ENCODE measurements around the gene UBE3D. TPM values are rescaled to one million over a fixed set of nuclear protein-coding genes. Genes with fewer than 3 reads are reported as not detected.
"Not testable (repeated sequence)": the region's sequence is repeated elsewhere in the genome, so short reads cannot be mapped to it uniquely, and the experiment has no call there.

The UBE3D gene
- total and polyA plus RNA-seq, 9 donors = 5.9 to 13.5 (median 8.2) TPM

DNA sequence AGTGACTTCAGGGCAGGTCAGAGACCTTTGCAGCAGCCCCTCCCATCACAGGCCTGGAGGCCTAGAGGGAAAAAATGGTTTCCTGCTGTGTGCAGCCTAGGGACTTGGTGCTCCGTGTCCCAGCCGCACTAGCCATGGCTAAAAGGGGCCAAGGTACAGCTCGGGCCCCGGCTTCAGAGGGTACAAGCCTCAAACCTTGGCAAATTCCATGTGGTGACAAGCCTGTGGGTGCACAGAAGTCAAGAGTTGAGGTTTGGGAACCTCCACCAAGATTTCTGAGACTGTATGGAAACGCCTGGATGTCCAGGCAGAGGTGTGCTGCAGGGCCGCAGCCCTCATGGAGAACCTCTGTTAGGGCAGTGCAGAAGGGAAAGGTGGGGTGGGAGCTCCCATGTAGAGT, 34.0 kb downstream of the UBE3D start:
- no peaks in the 10 kb centered on the region for H3K4me1 ChIP-seq (ENCODE audit: control insufficient read depth, insufficient read depth, low read length)
- H3K36me3 ChIP-seq (ENCODE audit: control insufficient read depth, insufficient read depth, low read length) = peaks cover 11% of the 10 kb centered on the region
- no peak overlapping the region for H3K4me3 ChIP-seq (ENCODE audit: low read length)
- WGBS (ENCODE audit: insufficient coverage) = 100% methylated on average over 6 of the region's 6 CpGs
- H3K27ac ChIP-seq (ENCODE audit: low read length) = no peak overlapping the region
- DNase-seq = no peak
- peaks cover 12% of the 10 kb centered on the region for H3K9me3 ChIP-seq (replicated peaks; ENCODE audit: control insufficient read depth, low read depth, low read length)
- no peaks in the 10 kb centered on the region for H3K27me3 ChIP-seq (ENCODE audit: control insufficient read depth, insufficient read depth, low read length)

DNA sequence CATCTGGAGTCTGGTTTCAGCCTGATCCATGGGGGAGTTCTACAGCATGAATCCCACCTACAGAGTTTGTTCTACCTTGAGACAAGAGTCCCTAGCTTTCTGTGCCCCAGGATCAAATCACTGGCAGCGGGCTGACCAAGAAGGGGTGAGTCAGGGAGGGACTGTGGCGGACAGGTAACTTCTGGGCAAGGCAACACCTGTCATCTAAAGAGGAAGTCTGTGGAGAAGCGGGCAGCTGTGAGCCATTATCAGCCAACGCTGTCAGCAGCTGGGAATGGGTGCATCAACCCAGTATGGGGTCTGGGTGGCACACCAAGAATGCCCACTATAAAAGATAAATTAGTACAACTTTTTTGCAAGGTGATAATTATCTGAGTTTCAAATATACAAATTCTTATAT, 45.9 kb downstream of the UBE3D start:
- no peaks in the 10 kb centered on the region for H3K27me3 ChIP-seq (ENCODE audit: control insufficient read depth, insufficient read depth, low read length)
- no peak overlapping the region for H3K4me3 ChIP-seq (ENCODE audit: low read length)
- 94% methylated on average over 3 of the region's 4 CpGs for WGBS (ENCODE audit: insufficient coverage)
- H3K27ac ChIP-seq (ENCODE audit: low read length) = no peak overlapping the region
- H3K4me1 ChIP-seq (ENCODE audit: control insufficient read depth, insufficient read depth, low read length) = no peaks in the 10 kb centered on the region
- peaks cover 9% of the 10 kb centered on the region for H3K9me3 ChIP-seq (replicated peaks; ENCODE audit: control insufficient read depth, low read depth, low read length)
- peak; percentile 14 for DNase-seq
- H3K36me3 ChIP-seq (ENCODE audit: control insufficient read depth, insufficient read depth, low read length) = peaks cover 6% of the 10 kb centered on the region

DNA sequence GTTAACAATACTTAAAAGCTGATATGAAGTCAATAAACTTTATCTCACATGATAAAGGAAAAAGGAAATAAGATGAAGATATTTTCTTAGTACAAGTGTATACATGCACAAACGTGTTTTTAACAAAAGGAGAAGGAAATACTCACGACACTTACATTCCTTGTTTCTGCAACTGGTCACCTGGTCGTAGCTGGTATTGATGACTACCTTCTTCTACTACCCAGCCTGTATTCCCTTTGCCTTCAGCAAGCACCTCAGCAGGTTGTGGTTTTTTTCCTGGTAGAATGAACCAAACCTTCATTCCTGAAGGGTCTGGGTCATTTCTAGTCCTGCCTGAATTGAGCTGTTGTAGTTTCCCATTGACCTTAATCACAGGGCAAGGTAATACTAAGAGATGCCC, 54.5 kb downstream of the UBE3D start:
- not testable (repeated sequence) for H3K4me1 ChIP-seq (ENCODE audit: control insufficient read depth, insufficient read depth, low read length); H3K4me3 ChIP-seq (ENCODE audit: low read length); H3K27ac ChIP-seq (ENCODE audit: low read length); H3K27me3 ChIP-seq (ENCODE audit: control insufficient read depth, insufficient read depth, low read length); H3K9me3 ChIP-seq (replicated peaks; ENCODE audit: control insufficient read depth, low read depth, low read length); DNase-seq
- no CpG with 5 or more reads among the region's 3 CpGs for WGBS (ENCODE audit: insufficient coverage)
- peaks cover 12% of the 10 kb centered on the region for H3K36me3 ChIP-seq (ENCODE audit: control insufficient read depth, insufficient read depth, low read length)

DNA sequence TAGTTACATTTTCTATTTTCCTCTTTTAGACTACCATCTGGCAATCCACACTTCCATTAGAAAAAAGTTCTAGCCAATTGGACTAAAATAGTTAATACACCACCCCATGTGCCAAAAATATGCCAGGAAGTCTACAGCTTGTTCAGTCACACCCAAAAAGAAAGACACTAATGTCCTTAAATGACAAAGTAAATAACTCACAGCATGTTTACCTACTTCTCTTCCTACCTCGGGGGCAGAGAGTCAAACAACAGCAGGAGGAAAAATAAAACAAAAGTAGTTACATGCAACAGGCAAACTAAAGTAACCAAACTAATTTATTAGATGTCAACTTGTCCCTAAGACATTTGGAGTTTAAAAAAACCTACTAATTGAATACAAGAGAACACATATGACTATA, 57.0 kb downstream of the UBE3D start:
- no peak overlapping the region for H3K4me3 ChIP-seq (ENCODE audit: low read length)
- peaks cover 12% of the 10 kb centered on the region for H3K36me3 ChIP-seq (ENCODE audit: control insufficient read depth, insufficient read depth, low read length)
- H3K27ac ChIP-seq (ENCODE audit: low read length) = no peak overlapping the region
- H3K27me3 ChIP-seq (ENCODE audit: control insufficient read depth, insufficient read depth, low read length) = no peaks in the 10 kb centered on the region
- H3K4me1 ChIP-seq (ENCODE audit: control insufficient read depth, insufficient read depth, low read length) = no peaks in the 10 kb centered on the region
- no CpG with 5 or more reads among the region's 1 CpG for WGBS (ENCODE audit: insufficient coverage)
- no peak for DNase-seq
- no peaks in the 10 kb centered on the region for H3K9me3 ChIP-seq (replicated peaks; ENCODE audit: control insufficient read depth, low read depth, low read length)

DNA sequence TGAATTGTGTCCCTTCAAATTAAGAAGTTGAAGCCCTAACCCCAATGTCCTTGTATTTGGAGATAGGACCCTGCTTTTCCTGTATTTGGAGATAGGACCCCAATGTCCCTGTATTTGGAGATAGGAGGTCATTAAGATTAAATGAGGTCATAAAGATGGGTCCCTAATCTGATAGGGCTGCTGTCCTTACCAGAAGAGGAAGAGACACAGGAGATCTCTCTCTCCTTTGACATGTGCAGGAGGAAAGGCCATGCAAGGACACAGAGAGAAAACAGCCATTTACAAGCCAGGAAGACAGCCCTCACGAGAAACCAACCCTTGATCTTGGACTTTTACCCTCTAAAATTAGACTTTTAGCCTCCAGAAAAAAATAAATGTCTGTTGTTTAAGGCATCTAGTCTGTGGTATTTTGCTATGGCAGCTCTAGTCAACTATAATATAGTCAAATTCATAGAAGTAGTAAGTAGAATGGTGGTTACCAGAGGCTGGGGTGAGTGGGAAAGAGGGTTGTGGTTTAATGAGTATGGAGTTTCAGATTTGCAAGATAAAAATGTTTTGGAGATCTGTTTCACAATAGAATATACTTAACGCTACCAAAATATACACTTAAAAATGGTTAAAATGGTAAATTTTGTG, 59.3 kb downstream of the UBE3D start:
- DNase-seq = no peak
- Histone ChIP-seq H3K9me3 (replicated peaks; ENCODE audit: control insufficient read depth, low read depth, low read length) (no peaks in the 10 kb centered on the region), H3K4me1 (ENCODE audit: control insufficient read depth, insufficient read depth, low read length) (no peaks in the 10 kb centered on the region), H3K4me3 (ENCODE audit: low read length) (no peak overlapping the region), H3K27ac (ENCODE audit: low read length) (no peak overlapping the region), H3K27me3 (ENCODE audit: control insufficient read depth, insufficient read depth, low read length) (no peaks in the 10 kb centered on the region), H3K36me3 (ENCODE audit: control insufficient read depth, insufficient read depth, low read length) (no peaks in the 10 kb centered on the region)
- no CpG with 5 or more reads among the region's 2 CpGs for WGBS (ENCODE audit: insufficient coverage)

DNA sequence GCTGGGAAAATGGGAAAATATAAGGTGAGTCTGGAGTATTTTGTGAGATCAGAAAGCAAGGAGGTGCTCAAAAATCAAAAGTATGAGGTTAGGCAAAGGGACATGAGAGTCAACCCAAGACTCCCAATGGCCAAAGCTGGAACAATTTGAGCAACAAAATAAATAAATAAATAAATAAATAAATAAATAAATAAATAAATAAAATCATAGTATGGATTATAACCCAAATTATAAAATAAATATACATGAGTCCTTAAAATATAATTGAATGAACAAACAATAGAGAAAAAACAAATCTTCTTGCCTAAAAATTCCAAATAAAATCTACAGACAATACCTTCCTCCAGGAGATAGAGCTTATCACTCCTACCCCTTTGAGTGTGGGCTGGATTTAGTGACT, 69.5 kb downstream of the UBE3D start:
- H3K27ac ChIP-seq (ENCODE audit: low read length) = no peak overlapping the region
- no peaks in the 10 kb centered on the region for H3K36me3 ChIP-seq (ENCODE audit: control insufficient read depth, insufficient read depth, low read length)
- H3K4me1 ChIP-seq (ENCODE audit: control insufficient read depth, insufficient read depth, low read length) = no peaks in the 10 kb centered on the region
- H3K4me3 ChIP-seq (ENCODE audit: low read length) = no peak overlapping the region
- no peaks in the 10 kb centered on the region for H3K9me3 ChIP-seq (replicated peaks; ENCODE audit: control insufficient read depth, low read depth, low read length)
- DNase-seq = no peak
- no peaks in the 10 kb centered on the region for H3K27me3 ChIP-seq (ENCODE audit: control insufficient read depth, insufficient read depth, low read length)

DNA sequence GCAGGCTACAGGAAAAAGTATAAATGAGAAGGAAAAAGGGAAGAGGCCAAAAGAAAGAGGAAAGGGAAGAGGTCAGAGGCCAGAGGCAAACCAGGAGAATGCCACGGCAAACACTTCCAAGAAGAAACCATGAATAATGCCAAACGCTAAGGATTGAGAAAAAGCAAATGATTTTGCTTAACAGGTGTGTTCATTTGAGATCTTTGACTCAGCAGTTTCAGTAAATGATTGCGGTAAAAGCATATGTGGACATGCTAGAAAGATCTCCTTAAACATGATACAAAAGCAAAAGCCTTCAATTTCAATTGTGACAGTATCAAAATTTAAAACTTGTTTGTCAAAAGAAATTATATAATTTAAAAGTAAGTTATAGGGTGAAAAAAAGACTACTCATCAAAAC, 70.6 kb downstream of the UBE3D start:
- WGBS (ENCODE audit: insufficient coverage) = 67% methylated on average over 1 of the region's 3 CpGs
- H3K4me3 ChIP-seq (ENCODE audit: low read length) = no peak overlapping the region

DNA sequence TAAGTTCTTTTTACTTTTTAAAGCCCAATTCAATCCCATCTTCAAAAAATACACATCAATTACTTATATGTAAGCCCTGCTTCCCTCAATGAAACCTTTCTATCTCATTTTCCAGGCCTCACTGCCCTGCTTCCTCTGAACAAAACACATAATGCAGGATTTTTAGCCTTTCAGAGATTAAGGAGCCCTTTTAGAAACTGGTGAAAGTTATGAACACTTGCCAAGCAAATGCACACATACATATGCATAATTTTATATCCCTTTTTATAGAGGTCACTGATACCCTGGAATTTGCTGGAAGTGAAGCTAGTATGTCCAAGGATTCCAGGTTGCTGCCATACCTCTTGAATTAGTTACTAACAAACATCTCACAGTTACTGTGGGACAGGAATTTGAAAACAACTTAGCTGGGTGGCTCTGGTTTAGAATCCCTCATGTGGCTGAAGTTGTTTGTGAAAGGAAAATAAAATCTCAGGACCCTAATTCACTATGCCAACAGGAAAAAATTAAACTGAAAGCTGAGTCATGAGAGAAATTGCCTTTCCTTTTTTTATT, 75.8 kb downstream of the UBE3D start:
- H3K4me1 ChIP-seq (ENCODE audit: control insufficient read depth, insufficient read depth, low read length) = no peaks in the 10 kb centered on the region
- H3K36me3 ChIP-seq (ENCODE audit: control insufficient read depth, insufficient read depth, low read length) = no peaks in the 10 kb centered on the region
- H3K27ac ChIP-seq (ENCODE audit: low read length) = no peak overlapping the region
- DNase-seq = no peak
- no peaks in the 10 kb centered on the region for H3K9me3 ChIP-seq (replicated peaks; ENCODE audit: control insufficient read depth, low read depth, low read length)
- H3K27me3 ChIP-seq (ENCODE audit: control insufficient read depth, insufficient read depth, low read length) = no peaks in the 10 kb centered on the region
- no peak overlapping the region for H3K4me3 ChIP-seq (ENCODE audit: low read length)

More for the DNA sequence above, 70.6 kb downstream of the UBE3D start:
- H3K4me1 ChIP-seq (ENCODE audit: control insufficient read depth, insufficient read depth, low read length) = no peaks in the 10 kb centered on the region
- H3K27ac ChIP-seq (ENCODE audit: low read length) = no peak overlapping the region
- H3K27me3 ChIP-seq (ENCODE audit: control insufficient read depth, insufficient read depth, low read length) = no peaks in the 10 kb centered on the region
- H3K9me3 ChIP-seq (replicated peaks; ENCODE audit: control insufficient read depth, low read depth, low read length) = no peaks in the 10 kb centered on the region
- DNase-seq = no peak
- no peaks in the 10 kb centered on the region for H3K36me3 ChIP-seq (ENCODE audit: control insufficient read depth, insufficient read depth, low read length)

DNA sequence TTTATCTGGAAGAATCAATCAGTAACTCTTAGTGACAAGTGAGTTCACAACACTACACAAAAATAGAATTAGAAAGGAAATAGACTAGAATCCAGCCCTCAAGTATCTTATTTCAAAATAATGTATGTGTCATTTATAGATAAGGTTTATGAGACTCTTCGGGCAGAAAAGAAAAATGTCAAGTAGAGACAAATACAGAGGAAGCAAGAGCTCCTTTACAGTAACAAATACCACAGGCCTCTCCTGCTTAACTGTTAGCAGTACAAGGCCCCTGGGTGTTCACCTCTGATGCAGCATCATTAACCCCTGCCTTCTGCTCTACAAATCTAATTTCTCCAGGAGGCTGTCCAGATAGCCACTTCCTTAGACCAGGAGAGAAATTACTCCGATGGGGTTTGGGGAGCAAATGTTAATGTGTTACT, 76.7 kb downstream of the UBE3D start:
- no peak for DNase-seq
- no peaks in the 10 kb centered on the region for H3K36me3 ChIP-seq (ENCODE audit: control insufficient read depth, insufficient read depth, low read length)
- no peaks in the 10 kb centered on the region for H3K9me3 ChIP-seq (replicated peaks; ENCODE audit: control insufficient read depth, low read depth, low read length)
- no peak overlapping the region for H3K27ac ChIP-seq (ENCODE audit: low read length)
- no CpG with 5 or more reads among the region's 2 CpGs for WGBS (ENCODE audit: insufficient coverage)
- H3K27me3 ChIP-seq (ENCODE audit: control insufficient read depth, insufficient read depth, low read length) = no peaks in the 10 kb centered on the region
- no peak overlapping the region for H3K4me3 ChIP-seq (ENCODE audit: low read length)
- H3K4me1 ChIP-seq (ENCODE audit: control insufficient read depth, insufficient read depth, low read length) = no peaks in the 10 kb centered on the region

DNA sequence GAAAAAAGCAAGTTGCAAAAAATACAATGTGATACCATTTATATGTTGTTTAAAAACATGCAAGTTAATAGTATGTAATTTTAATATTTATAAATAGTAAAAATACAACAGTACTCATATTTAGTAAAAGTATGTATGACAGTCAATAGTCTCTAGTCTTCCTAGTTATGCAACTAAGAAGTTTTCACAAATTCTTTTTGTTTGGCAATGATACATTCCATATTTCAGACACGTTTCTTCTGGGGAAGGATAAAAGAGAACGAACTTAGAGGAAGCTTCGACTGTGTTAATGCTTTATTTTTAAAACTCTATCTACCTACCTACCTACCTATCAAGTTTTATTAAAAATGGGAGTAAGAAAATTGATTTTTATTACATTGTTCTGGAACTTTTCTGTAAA, 77.7 kb downstream of the UBE3D start:
- Histone ChIP-seq H3K9me3 (replicated peaks; ENCODE audit: control insufficient read depth, low read depth, low read length) (no peaks in the 10 kb centered on the region), H3K4me1 (ENCODE audit: control insufficient read depth, insufficient read depth, low read length) (no peaks in the 10 kb centered on the region), H3K36me3 (ENCODE audit: control insufficient read depth, insufficient read depth, low read length) (no peaks in the 10 kb centered on the region), H3K4me3 (ENCODE audit: low read length) (no peak overlapping the region), H3K27ac (ENCODE audit: low read length) (no peak overlapping the region), H3K27me3 (ENCODE audit: control insufficient read depth, insufficient read depth, low read length) (no peaks in the 10 kb centered on the region)
- no peak for DNase-seq
- no CpG with 5 or more reads among the region's 3 CpGs for WGBS (ENCODE audit: insufficient coverage)

DNA sequence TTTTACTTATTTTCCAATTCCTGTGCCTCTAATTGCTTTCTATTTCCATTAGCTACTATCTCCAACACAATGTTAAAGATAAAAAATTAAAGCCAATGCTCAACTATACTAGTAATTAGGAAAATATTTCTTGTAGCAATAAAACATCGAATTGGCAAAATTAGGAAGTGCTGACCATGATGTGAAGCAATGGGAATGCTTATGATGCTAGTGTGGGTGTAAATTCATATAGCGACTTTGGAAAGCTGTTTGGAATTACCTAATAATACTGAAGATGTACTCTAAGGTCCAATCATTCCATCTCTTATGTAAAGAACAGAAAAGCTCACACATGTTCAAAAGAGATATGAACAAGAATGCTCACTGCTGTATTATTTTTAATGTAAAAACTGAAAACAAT, 78.2 kb downstream of the UBE3D start:
- DNase-seq = no peak
- Histone ChIP-seq H3K9me3 (replicated peaks; ENCODE audit: control insufficient read depth, low read depth, low read length) (no peaks in the 10 kb centered on the region), H3K27ac (ENCODE audit: low read length) (no peak overlapping the region), H3K4me1 (ENCODE audit: control insufficient read depth, insufficient read depth, low read length) (no peaks in the 10 kb centered on the region), H3K27me3 (ENCODE audit: control insufficient read depth, insufficient read depth, low read length) (no peaks in the 10 kb centered on the region), H3K4me3 (ENCODE audit: low read length) (no peak overlapping the region), H3K36me3 (ENCODE audit: control insufficient read depth, insufficient read depth, low read length) (no peaks in the 10 kb centered on the region)
- WGBS (ENCODE audit: insufficient coverage) = no CpG with 5 or more reads among the region's 2 CpGs

All from muscle of leg (tissue), 11 donors.